Measurements from ENCODE around the gene METTL21A.

The METTL21A gene

DNA sequence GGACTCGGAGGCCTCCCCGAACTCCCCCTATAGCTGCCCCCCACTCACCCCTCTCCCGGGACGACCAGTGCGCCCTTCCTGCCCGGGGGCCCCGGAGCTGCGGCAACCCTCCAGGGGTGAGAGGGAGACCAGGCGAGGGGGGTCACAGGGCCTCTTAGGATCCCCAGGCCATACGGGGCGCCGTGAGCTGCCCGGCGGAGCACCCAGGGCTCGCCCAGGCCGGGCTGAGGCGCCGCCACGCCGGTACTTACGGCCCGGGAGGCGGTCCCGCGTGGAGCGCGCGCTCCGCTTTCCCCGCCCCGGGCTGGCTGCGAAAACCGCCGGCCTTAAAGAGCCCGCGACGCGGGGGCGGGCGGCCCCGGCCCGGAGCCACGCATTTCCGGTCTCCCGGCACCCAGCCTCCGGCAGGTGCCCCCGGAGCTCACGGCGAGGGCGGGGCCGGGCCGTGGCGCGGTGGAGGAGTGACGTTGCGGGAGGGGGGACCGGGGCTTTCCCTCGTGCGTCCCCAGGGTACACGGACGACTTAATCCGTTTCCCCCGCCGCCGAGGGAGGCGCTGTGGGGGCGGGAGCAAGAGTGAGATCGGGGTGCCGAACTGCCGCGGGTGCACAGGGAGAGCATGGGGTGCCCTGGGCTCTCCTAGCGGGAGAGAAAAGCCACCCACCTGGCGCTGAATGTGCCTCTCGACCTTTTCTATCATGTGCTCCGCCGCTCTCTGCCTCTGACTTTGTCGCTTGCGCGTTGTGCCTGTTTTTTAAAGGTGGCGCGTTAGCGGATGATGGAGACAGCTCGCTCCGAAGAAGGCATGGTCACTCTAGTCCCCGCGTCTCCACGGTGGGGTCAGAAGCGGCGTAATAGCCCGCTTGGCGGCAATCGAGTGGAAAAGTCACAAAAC lies at the start of gene METTL21A:
Gene METTL21A, minus strand, starts transcription at position 381 of the 894 bp plus-strand sequence. CDS start 1,019 bp downstream, outside the sequence.
- TF ChIP-seq, protein P1, sequence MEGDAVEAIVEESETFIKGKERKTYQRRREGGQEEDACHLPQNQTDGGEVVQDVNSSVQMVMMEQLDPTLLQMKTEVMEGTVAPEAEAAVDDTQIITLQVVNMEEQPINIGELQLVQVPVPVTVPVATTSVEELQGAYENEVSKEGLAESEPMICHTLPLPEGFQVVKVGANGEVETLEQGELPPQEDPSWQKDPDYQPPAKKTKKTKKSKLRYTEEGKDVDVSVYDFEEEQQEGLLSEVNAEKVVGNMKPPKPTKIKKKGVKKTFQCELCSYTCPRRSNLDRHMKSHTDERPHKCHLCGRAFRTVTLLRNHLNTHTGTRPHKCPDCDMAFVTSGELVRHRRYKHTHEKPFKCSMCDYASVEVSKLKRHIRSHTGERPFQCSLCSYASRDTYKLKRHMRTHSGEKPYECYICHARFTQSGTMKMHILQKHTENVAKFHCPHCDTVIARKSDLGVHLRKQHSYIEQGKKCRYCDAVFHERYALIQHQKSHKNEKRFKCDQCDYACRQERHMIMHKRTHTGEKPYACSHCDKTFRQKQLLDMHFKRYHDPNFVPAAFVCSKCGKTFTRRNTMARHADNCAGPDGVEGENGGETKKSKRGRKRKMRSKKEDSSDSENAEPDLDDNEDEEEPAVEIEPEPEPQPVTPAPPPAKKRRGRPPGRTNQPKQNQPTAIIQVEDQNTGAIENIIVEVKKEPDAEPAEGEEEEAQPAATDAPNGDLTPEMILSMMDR (IDR thresholded peaks at IDR 0.05), result peak; percentile 35

DNA sequence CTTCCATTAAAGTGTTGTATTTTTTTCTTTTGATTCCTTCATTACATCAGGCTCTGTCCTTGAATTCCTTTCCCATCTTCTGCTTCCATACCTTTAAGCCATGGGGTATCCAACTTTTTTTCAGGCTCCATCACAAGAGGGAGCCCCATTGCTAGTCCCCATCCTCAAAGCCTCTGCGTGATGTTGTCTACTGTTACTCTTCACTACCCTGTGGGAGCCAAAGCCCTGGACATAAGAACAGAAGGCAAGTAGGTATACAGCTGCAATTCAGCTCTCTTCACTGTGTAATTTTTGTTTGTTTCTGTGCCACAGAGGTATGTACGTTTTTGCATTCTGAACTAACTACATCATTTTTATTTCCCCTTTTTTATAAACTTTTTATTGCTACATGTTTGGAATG lies 49.6 kb upstream of the METTL21A start:
- no peaks in the 10 kb centered on the region for H3K4me1 ChIP-seq
- H3K9ac ChIP-seq, result no peak overlapping the region
- H3K36me3 ChIP-seq (ENCODE audit: control insufficient read depth, insufficient read depth, low read length), result no peaks in the 10 kb centered on the region
- no peak overlapping the region for H3K27ac ChIP-seq
- H3K9me3 ChIP-seq (ENCODE audit: control insufficient read depth, low read length), result no peaks in the 10 kb centered on the region
- no peak overlapping the region for H2AFZ ChIP-seq
- H3K4me2 ChIP-seq (ENCODE audit: low read length), result no peak overlapping the region
- no peaks in the 10 kb centered on the region for H3K27me3 ChIP-seq (ENCODE audit: control insufficient read depth, insufficient read depth, low read length)
- no peaks in the 10 kb centered on the region for H3K79me2 ChIP-seq
- TF ChIP-seq, protein P1 (IDR thresholded peaks at IDR 0.05), result no peak
- no peak overlapping the region for H3K4me3 ChIP-seq (ENCODE audit: low read depth, low read length)

More for the DNA sequence above, at the start of gene METTL21A:
- H3K4me2 ChIP-seq (ENCODE audit: low read length), result peak within 1 kb of the TSS; percentile 72
- peak within 1 kb of the TSS; percentile 80 for H2AFZ ChIP-seq
- H3K27me3 ChIP-seq (ENCODE audit: control insufficient read depth, insufficient read depth, low read length), result no peaks in the 10 kb centered on the region
- no peaks in the 10 kb centered on the region for H3K9me3 ChIP-seq (ENCODE audit: control insufficient read depth, low read length)
- no peaks in the 10 kb centered on the region for H3K36me3 ChIP-seq (ENCODE audit: control insufficient read depth, insufficient read depth, low read length)
- H3K9ac ChIP-seq, result no peak within 1 kb of the TSS
- no peaks in the 10 kb centered on the region for H3K79me2 ChIP-seq
- peak within 1 kb of the TSS; percentile 72 for H3K27ac ChIP-seq
- no peaks in the 10 kb centered on the region for H3K4me1 ChIP-seq
- peak within 1 kb of the TSS; percentile 92 for H3K4me3 ChIP-seq (ENCODE audit: low read depth, low read length)

DNA sequence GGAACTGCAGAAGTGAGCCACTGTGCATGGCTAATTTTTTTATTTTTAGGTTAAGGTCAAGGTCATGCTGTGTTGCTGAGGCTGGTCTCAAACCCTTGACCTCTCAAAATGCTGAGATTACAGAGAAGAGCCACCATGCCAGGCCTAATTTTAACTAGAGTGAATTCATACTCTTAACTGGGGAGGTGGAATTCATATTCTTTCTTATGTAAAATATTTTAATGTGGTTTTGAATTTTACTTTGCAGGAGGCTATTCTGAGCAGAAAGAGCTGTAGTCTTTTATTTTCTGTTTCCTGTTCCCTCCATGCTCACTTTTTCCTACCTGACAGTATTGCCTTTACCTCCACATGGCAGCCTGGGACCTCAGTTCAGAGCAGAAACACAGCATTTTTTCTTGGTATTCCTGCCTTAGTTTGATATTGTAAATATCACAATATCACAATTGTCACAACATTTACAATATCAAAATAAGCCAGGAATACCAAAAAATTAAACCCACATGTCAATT lies 49.1 kb upstream of the METTL21A start:
- Histone ChIP-seq H3K9ac (no peak overlapping the region), H3K4me3 (ENCODE audit: low read depth, low read length) (no peak overlapping the region), H3K4me1 (no peaks in the 10 kb centered on the region), H3K27me3 (ENCODE audit: control insufficient read depth, insufficient read depth, low read length) (no peaks in the 10 kb centered on the region), H3K79me2 (no peaks in the 10 kb centered on the region), H3K36me3 (ENCODE audit: control insufficient read depth, insufficient read depth, low read length) (no peaks in the 10 kb centered on the region), H3K9me3 (ENCODE audit: control insufficient read depth, low read length) (no peaks in the 10 kb centered on the region), H2AFZ (no peak overlapping the region), H3K27ac (no peak overlapping the region), H3K4me2 (ENCODE audit: low read length) (no peak overlapping the region)
- TF ChIP-seq, protein P1 (IDR thresholded peaks at IDR 0.05), result no peak

DNA sequence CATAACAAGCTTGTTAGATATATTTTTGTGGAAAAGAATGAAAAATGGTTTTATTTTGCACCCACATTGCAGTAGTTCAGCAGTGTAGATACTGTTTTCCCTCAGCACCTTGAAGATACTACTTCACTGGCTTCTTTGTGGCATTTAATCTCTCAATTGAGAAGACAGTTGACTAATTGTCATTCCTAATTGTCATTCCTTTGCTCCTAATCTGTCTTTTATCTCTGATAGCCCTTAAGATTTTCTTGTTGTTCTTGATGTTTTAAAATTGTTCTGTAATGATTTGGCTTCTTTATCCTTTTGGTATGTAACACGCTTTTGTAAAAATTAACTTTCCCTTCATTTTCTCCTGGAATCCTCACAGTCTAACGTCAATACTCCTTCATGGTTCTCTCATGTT lies 48.2 kb upstream of the METTL21A start:
- no peaks in the 10 kb centered on the region for H3K27me3 ChIP-seq (ENCODE audit: control insufficient read depth, insufficient read depth, low read length)
- H3K36me3 ChIP-seq (ENCODE audit: control insufficient read depth, insufficient read depth, low read length), result no peaks in the 10 kb centered on the region
- H3K9ac ChIP-seq, result no peak overlapping the region
- H3K4me3 ChIP-seq (ENCODE audit: low read depth, low read length), result no peak overlapping the region
- no peaks in the 10 kb centered on the region for H3K4me1 ChIP-seq
- H2AFZ ChIP-seq, result no peak overlapping the region
- H3K27ac ChIP-seq, result no peak overlapping the region
- H3K79me2 ChIP-seq, result no peaks in the 10 kb centered on the region
- TF ChIP-seq, protein P1 (IDR thresholded peaks at IDR 0.05), result no peak
- no peak overlapping the region for H3K4me2 ChIP-seq (ENCODE audit: low read length)
- H3K9me3 ChIP-seq (ENCODE audit: control insufficient read depth, low read length), result no peaks in the 10 kb centered on the region

Measured in parathyroid adenoma (tissue), 2 donors.